OCI-LY1 (cell line): Measurements from ENCODE around the gene MACF1.

ENCODE experiments used
- H2AFZ ChIP-seq: fragments of 200-600 bp; sonication (generic), shearing (Covaris generic); 2 replicates; pipeline ENCODE4 v1.6.0; 2014; ENCODE audit warnings: antibody characterized with exemption, mild to moderate bottlenecking, low read length
- H3F3A ChIP-seq: fragments of 200-600 bp; sonication (generic), shearing (Covaris generic); 2 replicates; pipeline ENCODE4 v1.6.0; 2014; ENCODE audit warnings: mild to moderate bottlenecking, antibody characterized with exemption, low read length, moderate library complexity; ENCODE audit not compliant: insufficient read depth
- H3K27ac ChIP-seq: fragments of 200-600 bp; sonication (generic); 2 replicates; pipeline ENCODE4 v1.5.1; 2014; ENCODE audit warnings: low read length, mixed run types, mild to moderate bottlenecking, low read depth; ENCODE audit not compliant: poor library complexity, severe bottlenecking
- H3K27me3 ChIP-seq: fragments of 200-600 bp; sonication (generic); 2 replicates; pipeline ENCODE4 v1.6.0; 2014; ENCODE audit warnings: antibody characterized with exemption, mild to moderate bottlenecking, low read length, moderate library complexity; ENCODE audit not compliant: insufficient read depth
- H3K36me3 ChIP-seq: fragments of 200-600 bp; sonication (generic); 2 replicates; pipeline ENCODE4 v1.6.1; 2014; ENCODE audit warnings: mild to moderate bottlenecking, antibody characterized with exemption, low read length, moderate library complexity, mixed read lengths; ENCODE audit not compliant: insufficient read depth
- H3K4me1 ChIP-seq: fragments of 200-600 bp; sonication (generic); 2 replicates; pipeline ENCODE4 v1.5.1; 2014; ENCODE audit warnings: mild to moderate bottlenecking, low read length, moderate library complexity; ENCODE audit not compliant: insufficient read depth, severe bottlenecking
- H3K4me2 ChIP-seq: fragments of 200-600 bp; sonication (generic), shearing (Covaris generic); 2 replicates; pipeline ENCODE4 v1.6.1; 2014; ENCODE audit warnings: low read length
- H3K4me3 ChIP-seq: fragments of 200-600 bp; sonication (generic); 2 replicates; pipeline ENCODE4 v1.5.1; 2014; ENCODE audit warnings: low read length, low read depth, mild to moderate bottlenecking, mixed read lengths; ENCODE audit not compliant: poor library complexity, severe bottlenecking
- H3K79me2 ChIP-seq: fragments of 200-600 bp; shearing (Covaris generic); 2 replicates; pipeline ENCODE4 v1.6.1; 2016; ENCODE audit warnings: mixed run types, low read length, mixed read lengths; ENCODE audit not compliant: insufficient read depth
- H3K9ac ChIP-seq: fragments of 200-600 bp; sonication (generic), shearing (Covaris generic); 2 replicates; pipeline ENCODE4 v1.6.1; 2014; ENCODE audit warnings: mild to moderate bottlenecking, low read length, mixed read lengths
- H3K9me2 ChIP-seq: fragments of 200-600 bp; sonication (generic), shearing (Covaris generic); 2 replicates; pipeline ENCODE4 v1.6.1; 2014; ENCODE audit warnings: low read depth, mild to moderate bottlenecking, low read length, mixed read lengths
- H3K9me3 ChIP-seq: fragments of 200-600 bp; shearing (Covaris generic); 2 replicates; pipeline ENCODE4 v1.6.1; 2014; ENCODE audit warnings: low read length, mixed read lengths
- H4K20me1 ChIP-seq: fragments of 200-600 bp; sonication (generic), shearing (Covaris generic); 2 replicates; pipeline ENCODE4 v1.6.0; 2016; ENCODE audit warnings: mild to moderate bottlenecking, low read length; ENCODE audit not compliant: insufficient read depth
- CTCF ChIP-seq: fragments of 200-600 bp; sonication (generic), shearing (Covaris generic); IDR thresholded peaks from 2 replicates; pipeline ENCODE4 v1.5.1; 2017; ENCODE audit warnings: mild to moderate bottlenecking, antibody characterized with exemption, low read length, moderate library complexity, mixed read lengths
- EZH2 ChIP-seq: fragments of 200-600 bp; sonication (generic), shearing (Covaris generic); IDR thresholded peaks from 2 replicates; pipeline ENCODE4 v1.8.0; 2017; ENCODE audit warnings: borderline replicate concordance, mixed run types, mild to moderate bottlenecking, antibody characterized with exemption, low read length, moderate library complexity, mixed read lengths

MACF1 gene

GRCh38 chr1:39453603-39454002, 249.1 kb downstream of the MACF1 start:
- Histone ChIP-seq H3K9me3 (no peaks in the 10 kb centered on the region), H3K4me3 (no peak overlapping the region), H3K36me3 (peaks cover 92% of the 10 kb centered on the region), H2AFZ (no peak overlapping the region), H3K4me2 (no peak overlapping the region), H3K4me1 (no peaks in the 10 kb centered on the region), H3K79me2 (no peaks in the 10 kb centered on the region), H3K9me2 (no peaks in the 10 kb centered on the region), H3F3A (no peaks in the 10 kb centered on the region), H3K27ac (no peak overlapping the region), H3K27me3 (no peaks in the 10 kb centered on the region), H3K9ac (no peak overlapping the region), H4K20me1 (no peaks in the 10 kb centered on the region)
- TF ChIP-seq EZH2 (no peak), CTCF (no peak)

GRCh38 chr1:39458991-39459390, 254.5 kb downstream of the MACF1 start:
- Histone ChIP-seq H3K27ac (no peak overlapping the region), H2AFZ (no peak overlapping the region), H3K79me2 (no peaks in the 10 kb centered on the region), H3K4me3 (no peak overlapping the region), H3K9me2 (no peaks in the 10 kb centered on the region), H3F3A (no peaks in the 10 kb centered on the region), H3K27me3 (no peaks in the 10 kb centered on the region), H3K4me1 (no peaks in the 10 kb centered on the region), H3K4me2 (no peak overlapping the region), H3K9ac (no peak overlapping the region), H3K9me3 (no peaks in the 10 kb centered on the region), H3K36me3 (peaks cover 91% of the 10 kb centered on the region), H4K20me1 (no peaks in the 10 kb centered on the region)
- TF ChIP-seq CTCF (no peak), EZH2 (no peak)

- H3K4me2 ChIP-seq: no peak overlapping the region
- no peaks in the 10 kb centered on the region for H3K9me2 ChIP-seq
- H3K4me3 ChIP-seq: no peak overlapping the region
- no peaks in the 10 kb centered on the region for H4K20me1 ChIP-seq
- H3K9me3 ChIP-seq: no peaks in the 10 kb centered on the region
- H3K9ac ChIP-seq: no peak overlapping the region
- H3K27me3 ChIP-seq: no peaks in the 10 kb centered on the region
- no peaks in the 10 kb centered on the region for H3K79me2 ChIP-seq
- H3K27ac ChIP-seq: no peak overlapping the region
- H3K36me3 ChIP-seq: peaks cover 77% of the 10 kb centered on the region
- no peaks in the 10 kb centered on the region for H3K4me1 ChIP-seq
- no peaks in the 10 kb centered on the region for H3F3A ChIP-seq
- H2AFZ ChIP-seq: no peak overlapping the region
- TF ChIP-seq EZH2 (no peak), CTCF (no peak)
Measured at GRCh38 chr1:39462074-39462473, 257.6 kb downstream of the MACF1 start.
